HL-60 (cell line): Measurements from ENCODE around the gene CHD2.

Experiments
- DNase-seq, 2 experiments: peaks; one replicate each; pipeline ENCODE4 v3.0.0-alpha.2; 2010 to 2020; ENCODE audit warnings: low read depth in 1 of 2, low spot score in 1 of 2
- H3K27ac ChIP-seq: fragments of 250-450 bp; sonication (Bioruptor Pico); replicated peaks from 2 replicates; pipeline ENCODE4 v1.5.1; 2020; ENCODE audit warnings: mild to moderate bottlenecking, moderate library complexity
- H3K27me3 ChIP-seq: fragments of 250-450 bp; sonication (Bioruptor Pico); 2 replicates; pipeline ENCODE4 v1.5.1; 2021; ENCODE audit warnings: mild to moderate bottlenecking, moderate library complexity; ENCODE audit not compliant: insufficient read depth, poor library complexity, severe bottlenecking
- H3K4me3 ChIP-seq: replicated peaks from 2 replicates; pipeline ENCODE4 v1.5.1; 2011; ENCODE audit warnings: mild to moderate bottlenecking, control low read depth, low read length; ENCODE audit not compliant: insufficient read depth
- GABPA ChIP-seq: IDR thresholded peaks from 2 replicates; pipeline ENCODE4 v1.6.1; 2012; ENCODE audit warnings: low read depth
- POLR2AphosphoS5 ChIP-seq: IDR thresholded peaks from 2 replicates; pipeline ENCODE4 v1.6.1; 2012; ENCODE audit warnings: low read depth
- SPI1 ChIP-seq: IDR thresholded peaks from 2 replicates; pipeline ENCODE4 v1.6.1; 2012; ENCODE audit warnings: low read depth, mild to moderate bottlenecking, borderline replicate concordance
- TF ChIP-seq, protein P1 (sequence below): IDR thresholded peaks from 2 replicates; pipeline ENCODE4 v1.6.1; 2012; ENCODE audit warnings: low read depth; ENCODE audit not compliant: insufficient replicate concordance
- TF ChIP-seq, protein P2 (sequence below): IDR thresholded peaks from one replicate; pipeline ENCODE4 v1.5.1; 2011; ENCODE audit warnings: low read length, control low read depth, inconsistent platforms; ENCODE audit not compliant: insufficient read depth

The CHD2 gene

DNA sequence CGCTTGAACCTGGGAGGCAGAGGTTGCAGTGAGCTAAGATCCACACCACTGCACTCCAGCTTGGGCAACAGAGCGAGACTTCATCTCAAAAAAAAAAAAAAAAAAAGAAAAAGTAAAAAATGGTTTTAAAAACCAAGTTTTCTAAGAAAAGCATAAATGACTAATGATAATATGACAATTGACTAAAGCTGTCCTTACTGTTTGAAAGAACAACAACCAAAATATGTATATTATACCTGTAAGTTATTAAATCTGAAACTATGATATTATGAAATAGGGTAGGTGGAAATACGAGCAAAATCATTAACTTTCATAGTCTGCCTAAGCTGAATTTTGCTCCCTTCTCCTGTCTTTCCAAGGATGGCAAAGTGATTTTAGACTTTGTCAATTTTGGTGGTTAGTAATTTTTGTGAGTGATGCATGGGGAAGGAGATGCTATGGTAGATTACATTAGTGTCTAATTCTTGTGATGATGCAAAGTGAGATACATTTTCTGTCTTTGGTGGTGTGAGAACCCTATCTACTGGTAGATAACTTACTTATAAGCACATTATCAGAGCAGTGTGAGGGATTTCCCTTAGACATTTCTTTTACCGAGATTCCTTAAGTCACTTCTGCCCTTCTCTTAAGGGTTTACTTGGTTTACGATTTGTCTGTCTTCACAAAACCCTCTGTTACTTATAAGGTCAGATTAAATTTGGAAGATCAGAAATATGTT lies 10.6 kb upstream of the CHD2 start:
- H3K27ac ChIP-seq: no peak overlapping the region

DNA sequence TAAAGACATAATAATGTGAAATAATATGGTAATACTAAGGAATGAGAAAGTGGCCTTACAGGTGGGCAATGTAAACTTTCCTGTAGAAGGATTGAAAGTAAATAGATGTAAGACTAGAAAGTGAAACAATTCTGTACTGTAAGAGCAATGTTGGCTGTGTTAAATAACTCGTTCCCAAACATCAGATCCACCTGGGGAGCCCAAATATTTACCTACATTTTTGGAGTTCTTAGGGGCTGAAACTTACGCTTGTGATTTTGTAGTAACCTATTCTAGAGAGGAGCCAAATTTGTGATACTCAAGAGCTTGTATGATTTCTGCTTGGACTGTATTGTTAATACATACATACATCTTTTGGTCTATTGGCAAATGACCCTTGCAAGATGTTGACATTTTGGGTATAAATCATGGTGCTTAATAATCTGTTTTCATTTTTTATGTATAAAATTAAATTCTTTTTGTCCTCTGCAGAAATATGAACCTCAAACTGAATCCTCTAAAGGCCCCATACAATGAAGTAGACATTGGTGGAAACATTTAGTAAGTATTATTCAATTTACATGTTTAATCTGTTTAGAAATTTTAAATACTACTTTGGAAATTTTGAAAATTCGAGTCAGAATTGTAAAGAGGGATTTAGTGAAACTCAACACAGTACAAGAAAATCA lies 8.5 kb upstream of the CHD2 start:
- Histone ChIP-seq H3K27ac (no peak overlapping the region), H3K4me3 (no peak overlapping the region), H3K27me3 (no peaks in the 10 kb centered on the region)
- TF ChIP-seq GABPA (no peak), POLR2AphosphoS5 (no peak), SPI1 (no peak)
- TF ChIP-seq, protein P1, sequence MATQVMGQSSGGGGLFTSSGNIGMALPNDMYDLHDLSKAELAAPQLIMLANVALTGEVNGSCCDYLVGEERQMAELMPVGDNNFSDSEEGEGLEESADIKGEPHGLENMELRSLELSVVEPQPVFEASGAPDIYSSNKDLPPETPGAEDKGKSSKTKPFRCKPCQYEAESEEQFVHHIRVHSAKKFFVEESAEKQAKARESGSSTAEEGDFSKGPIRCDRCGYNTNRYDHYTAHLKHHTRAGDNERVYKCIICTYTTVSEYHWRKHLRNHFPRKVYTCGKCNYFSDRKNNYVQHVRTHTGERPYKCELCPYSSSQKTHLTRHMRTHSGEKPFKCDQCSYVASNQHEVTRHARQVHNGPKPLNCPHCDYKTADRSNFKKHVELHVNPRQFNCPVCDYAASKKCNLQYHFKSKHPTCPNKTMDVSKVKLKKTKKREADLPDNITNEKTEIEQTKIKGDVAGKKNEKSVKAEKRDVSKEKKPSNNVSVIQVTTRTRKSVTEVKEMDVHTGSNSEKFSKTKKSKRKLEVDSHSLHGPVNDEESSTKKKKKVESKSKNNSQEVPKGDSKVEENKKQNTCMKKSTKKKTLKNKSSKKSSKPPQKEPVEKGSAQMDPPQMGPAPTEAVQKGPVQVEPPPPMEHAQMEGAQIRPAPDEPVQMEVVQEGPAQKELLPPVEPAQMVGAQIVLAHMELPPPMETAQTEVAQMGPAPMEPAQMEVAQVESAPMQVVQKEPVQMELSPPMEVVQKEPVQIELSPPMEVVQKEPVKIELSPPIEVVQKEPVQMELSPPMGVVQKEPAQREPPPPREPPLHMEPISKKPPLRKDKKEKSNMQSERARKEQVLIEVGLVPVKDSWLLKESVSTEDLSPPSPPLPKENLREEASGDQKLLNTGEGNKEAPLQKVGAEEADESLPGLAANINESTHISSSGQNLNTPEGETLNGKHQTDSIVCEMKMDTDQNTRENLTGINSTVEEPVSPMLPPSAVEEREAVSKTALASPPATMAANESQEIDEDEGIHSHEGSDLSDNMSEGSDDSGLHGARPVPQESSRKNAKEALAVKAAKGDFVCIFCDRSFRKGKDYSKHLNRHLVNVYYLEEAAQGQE: no peak
- TF ChIP-seq, protein P2, sequence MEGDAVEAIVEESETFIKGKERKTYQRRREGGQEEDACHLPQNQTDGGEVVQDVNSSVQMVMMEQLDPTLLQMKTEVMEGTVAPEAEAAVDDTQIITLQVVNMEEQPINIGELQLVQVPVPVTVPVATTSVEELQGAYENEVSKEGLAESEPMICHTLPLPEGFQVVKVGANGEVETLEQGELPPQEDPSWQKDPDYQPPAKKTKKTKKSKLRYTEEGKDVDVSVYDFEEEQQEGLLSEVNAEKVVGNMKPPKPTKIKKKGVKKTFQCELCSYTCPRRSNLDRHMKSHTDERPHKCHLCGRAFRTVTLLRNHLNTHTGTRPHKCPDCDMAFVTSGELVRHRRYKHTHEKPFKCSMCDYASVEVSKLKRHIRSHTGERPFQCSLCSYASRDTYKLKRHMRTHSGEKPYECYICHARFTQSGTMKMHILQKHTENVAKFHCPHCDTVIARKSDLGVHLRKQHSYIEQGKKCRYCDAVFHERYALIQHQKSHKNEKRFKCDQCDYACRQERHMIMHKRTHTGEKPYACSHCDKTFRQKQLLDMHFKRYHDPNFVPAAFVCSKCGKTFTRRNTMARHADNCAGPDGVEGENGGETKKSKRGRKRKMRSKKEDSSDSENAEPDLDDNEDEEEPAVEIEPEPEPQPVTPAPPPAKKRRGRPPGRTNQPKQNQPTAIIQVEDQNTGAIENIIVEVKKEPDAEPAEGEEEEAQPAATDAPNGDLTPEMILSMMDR: no peak
- no peak for DNase-seq

More for the DNA sequence above, 10.6 kb upstream of the CHD2 start:
- no peak overlapping the region for H3K4me3 ChIP-seq
- DNase-seq: no peak
- H3K27me3 ChIP-seq: no peaks in the 10 kb centered on the region
- TF ChIP-seq, protein P2: no peak
- TF ChIP-seq SPI1 (no peak), GABPA (no peak)
- TF ChIP-seq, protein P1: no peak

- Histone ChIP-seq H3K27me3 (no peaks in the 10 kb centered on the region), H3K27ac (no peak overlapping the region), H3K4me3 (no peak overlapping the region)
- TF ChIP-seq SPI1 (no peak), POLR2AphosphoS5 (no peak), GABPA (no peak)
- TF ChIP-seq, protein P1: no peak
- TF ChIP-seq, protein P2: no peak
- no peak for DNase-seq
Measured at GRCh38 chr15:92892201-92892555, 7.9 kb upstream of the CHD2 start.
